OCI-LY7 (cell line): ENCODE data around the gene ENKUR.

Source experiments
- CTCF ChIP-seq: fragments of 200-600 bp; sonication (generic); conservative IDR thresholded peaks from 2 replicates; pipeline ENCODE4 v1.5.1; 2014; ENCODE audit warnings: mild to moderate bottlenecking, antibody characterized with exemption, low read length, moderate library complexity, mixed read lengths
- EZH2phosphoT487 ChIP-seq: fragments of 200-600 bp; sonication (generic); IDR thresholded peaks from 2 replicates; pipeline ENCODE4 v1.6.1; 2018; ENCODE audit warnings: low read depth, borderline replicate concordance, mild to moderate bottlenecking, mixed run types, antibody characterized with exemption, low read length, moderate library complexity, mixed read lengths

DNA sequence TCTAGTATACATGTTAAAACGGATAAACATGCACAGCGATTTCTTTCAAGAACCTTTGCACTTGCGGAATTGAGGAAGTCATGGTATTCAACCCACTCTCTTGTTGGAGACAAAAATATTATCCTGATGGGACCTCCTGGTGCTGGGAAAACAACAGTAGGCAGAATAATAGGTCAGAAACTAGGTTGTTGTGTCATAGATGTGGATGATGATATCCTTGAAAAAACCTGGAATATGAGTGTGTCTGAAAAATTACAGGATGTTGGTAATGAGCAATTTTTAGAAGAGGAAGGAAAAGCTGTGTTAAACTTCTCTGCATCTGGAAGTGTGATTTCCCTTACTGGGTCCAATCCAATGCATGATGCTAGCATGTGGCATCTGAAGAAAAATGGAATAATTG lies 7.3 kb upstream of the ENKUR start:
- TF ChIP-seq EZH2phosphoT487 (no peak), CTCF (no peak)
